K562 (cell line): ENCODE results near the gene EYA2. TPM values are rescaled to one million over a fixed set of nuclear protein-coding genes. Genes with fewer than 3 reads are reported as not detected.

Experiments
- ATAC-seq: fragments of 200-7000 bp; cut with Tn5 transposase; 3 replicates; pipeline ENCODE4 v1.9.1; 2020; ENCODE audit warnings: moderate library complexity
- BruUV-seq: library from RNA; stranded (reverse); fragments of 400-500 nt; replicated peaks from 2 replicates; lab custom pipeline; 2021; lab: Mats Ljungman, UMichigan
- CTCF ChIA-PET: fragments of 300-600 bp; formaldehyde crosslinking; extraction: SDS; loops from one replicate; lab custom pipeline; 2021; ENCODE audit warnings: low intra/inter-chr PET ratio; lab: Yijun Ruan, JAX
- POLR2A ChIA-PET: fragments of 300-600, 350-650 bp; sonication (Branson Sonifier 250); formaldehyde crosslinking; extraction: SDS; loops from one replicate; lab custom pipeline; 2021; ENCODE audit warnings: antibody characterized with exemption, inconsistent platforms; lab: Yijun Ruan, JAX
- DNase-seq, 4 experiments: peaks; one replicate each; pipeline versions ENCODE4 v3.0.0 to v3.0.0-alpha.2; 2011 to 2018; ENCODE audit warnings: low spot score in 3 of 4, mixed read lengths in 3 of 4; ENCODE audit errors: extremely low read depth in 1 of 4
- FAIRE-seq: peaks from 2 replicates; lab custom pipeline; 2011; peaks lifted over from hg19 to GRCh38; lab: Jason Lieb, UNC
- H2AFZ ChIP-seq: 2 replicates; pipeline ENCODE4 v1.6.0; 2011; ENCODE audit warnings: low read depth, low read length, control low read depth, inconsistent platforms
- H3K27ac ChIP-seq: fragments of 200-600 bp; 3 replicates; pipeline ENCODE4 v1.8.0; 2011; ENCODE audit warnings: low read depth, mild to moderate bottlenecking, control low read depth, inconsistent platforms, low read length, moderate library complexity, mixed read lengths; ENCODE audit errors: extremely low read depth
- H3K27me3 ChIP-seq, 2 experiments: fragments of 300-600 bp in 1 of 2; 2 replicates in 1 of 2; 3 replicates in 1 of 2; pipeline versions ENCODE4 v1.6.0 to v1.8.0; 2011; ENCODE audit warnings: inconsistent platforms in 2 of 2, low read length in 2 of 2, mild to moderate bottlenecking in 1 of 2, mixed read lengths in 1 of 2, moderate library complexity in 1 of 2; ENCODE audit not compliant: control insufficient read depth in 2 of 2, insufficient read depth in 2 of 2
- H3K36me3 ChIP-seq: fragments of 300-600 bp; 3 replicates; pipeline ENCODE4 v1.8.0; 2011; ENCODE audit warnings: mild to moderate bottlenecking, low read length, inconsistent platforms; ENCODE audit not compliant: control insufficient read depth, insufficient read depth
- H3K4me1 ChIP-seq, 2 experiments: fragments of 200-600 bp in 1 of 2; replicated peaks in 1 of 2; 2 replicates in 1 of 2; 3 replicates in 1 of 2; pipeline versions ENCODE4 v1.5.1 to v1.8.0; 2011; ENCODE audit warnings: inconsistent platforms in 2 of 2, low read length in 2 of 2, mild to moderate bottlenecking in 1 of 2, mixed read lengths in 1 of 2, moderate library complexity in 1 of 2; ENCODE audit not compliant: control insufficient read depth in 2 of 2, insufficient read depth in 2 of 2
- H3K4me2 ChIP-seq: 2 replicates; pipeline ENCODE4 v1.6.1; 2011; ENCODE audit warnings: low read length, control low read depth, inconsistent platforms, mixed read lengths; ENCODE audit not compliant: insufficient read depth
- H3K4me3 ChIP-seq: fragments of 200-600 bp; sonication (generic), shearing (Covaris generic); 2 replicates; pipeline ENCODE4 v1.5.1; 2016; ENCODE audit warnings: control low read depth, inconsistent platforms
- H3K79me2 ChIP-seq: fragments of 200-600 bp; 3 replicates; pipeline ENCODE4 v1.8.0; 2011; ENCODE audit warnings: low read length, inconsistent platforms; ENCODE audit not compliant: control insufficient read depth, insufficient read depth
- H3K9ac ChIP-seq, 2 experiments: 2 replicates each; pipeline versions ENCODE4 v1.6.0 to v1.6.1; 2011; ENCODE audit warnings: low read depth in 2 of 2, low read length in 2 of 2, control low read depth in 1 of 2, inconsistent platforms in 1 of 2, mild to moderate bottlenecking in 1 of 2, mixed read lengths in 1 of 2; ENCODE audit not compliant: insufficient read depth in 1 of 2
- H3K9me1 ChIP-seq: one replicate; pipeline ENCODE4 v1.6.0; 2011; ENCODE audit warnings: inconsistent platforms, mild to moderate bottlenecking, low read length, moderate library complexity; ENCODE audit not compliant: control insufficient read depth, insufficient read depth
- H3K9me3 ChIP-seq: replicated peaks from 2 replicates; pipeline ENCODE4 v1.5.1; 2011; ENCODE audit warnings: low read depth, low read length, inconsistent platforms; ENCODE audit not compliant: control insufficient read depth, insufficient read depth
- H4K20me1 ChIP-seq: replicated peaks from 2 replicates; pipeline ENCODE4 v1.6.1; 2011; ENCODE audit warnings: low read length, inconsistent platforms, mixed read lengths; ENCODE audit not compliant: control insufficient read depth, insufficient read depth
- ARNT ChIP-seq, 2 experiments: fragments of 450-650 bp; IDR thresholded peaks; 2 replicates each; pipeline ENCODE4 v1.6.1; 2016; ENCODE audit warnings: mild to moderate bottlenecking in 1 of 2
- CBFA2T3 ChIP-seq: fragments of 450-650 bp; IDR thresholded peaks from 2 replicates; pipeline ENCODE4 v1.6.1; 2017
- ELF2 ChIP-seq: fragments of 250-450 bp; sonication (Bioruptor Pico); IDR thresholded peaks from 2 replicates; pipeline ENCODE4 v1.5.0; 2021; ENCODE audit warnings: mild to moderate bottlenecking
- ETV6 ChIP-seq, 3 experiments: fragments of 150-350 bp in 1 of 3; sonication (generic) in 1 of 3; formaldehyde crosslinking in 1 of 3; IDR thresholded peaks; 2 replicates each; pipeline versions ENCODE4 v1.6.1 to v1.8.0; 2014 to 2022; ENCODE audit warnings: borderline replicate concordance in 2 of 3, low read depth in 2 of 3, antibody characterized with exemption in 1 of 3, low read length in 1 of 3, mild to moderate bottlenecking in 1 of 3, missing genetic modification reagents in 1 of 3
- FOSL1 ChIP-seq: fragments of 200-800 bp; sonication (Bioruptor generic); conservative IDR thresholded peaks from 2 replicates; pipeline ENCODE4 v1.6.1; 2016; ENCODE audit warnings: missing genetic modification characterization, missing compliant biosample characterization
- FOXP4 ChIP-seq: sonication (generic); formaldehyde crosslinking; IDR thresholded peaks from 2 replicates; pipeline ENCODE4 v1.8.0; 2022; ENCODE audit warnings: mild to moderate bottlenecking, missing genetic modification reagents, borderline replicate concordance
- GATAD2A ChIP-seq: fragments of 450-650 bp; IDR thresholded peaks from 2 replicates; pipeline ENCODE4 v1.6.1; 2017
- HNRNPK ChIP-seq: fragments of 200-400 bp; formaldehyde crosslinking; IDR thresholded peaks from one replicate; pipeline ENCODE4 v1.6.1; 2018; ENCODE audit warnings: mild to moderate bottlenecking, low read depth, low read length; ENCODE audit not compliant: poor library complexity, severe bottlenecking
- IRF2 ChIP-seq: sonication (generic); formaldehyde crosslinking; IDR thresholded peaks from 2 replicates; pipeline ENCODE4 v1.8.1; 2022; ENCODE audit warnings: mild to moderate bottlenecking, missing genetic modification reagents
- MCM5 ChIP-seq: fragments of 450-650 bp; IDR thresholded peaks from 2 replicates; pipeline ENCODE4 v1.6.1; 2016; ENCODE audit warnings: low read depth
- NR2C1 ChIP-seq, 2 experiments: fragments of 450-650 bp; IDR thresholded peaks; 2 replicates each; pipeline ENCODE4 v1.6.1; 2017; ENCODE audit warnings: mild to moderate bottlenecking in 2 of 2, antibody characterized with exemption in 1 of 2, inconsistent platforms in 1 of 2, missing compliant biosample characterization in 1 of 2, missing genetic modification characterization in 1 of 2
- SRSF9 ChIP-seq: fragments of 200-400 bp; formaldehyde crosslinking; IDR thresholded peaks from 2 replicates; pipeline ENCODE4 v1.6.1; 2017; ENCODE audit warnings: low read depth, low read length, borderline replicate concordance
- TFAM ChIP-seq: fragments of 250-450 bp; sonication (Bioruptor Pico); conservative IDR thresholded peaks from 2 replicates; pipeline ENCODE4 v1.5.0; 2021; ENCODE audit warnings: mild to moderate bottlenecking, moderate library complexity
- USF1 ChIP-seq: sonication (generic); formaldehyde crosslinking; IDR thresholded peaks from 2 replicates; pipeline ENCODE4 v1.9.0; 2022; ENCODE audit warnings: mild to moderate bottlenecking, missing genetic modification reagents
- ZC3H11A ChIP-seq: IDR thresholded peaks from 2 replicates; pipeline ENCODE4 v1.6.1; 2012; ENCODE audit warnings: low read depth, low read length, improper control_type of control experiment
- ZFX ChIP-seq: sonication (generic); formaldehyde crosslinking; IDR thresholded peaks from 2 replicates; pipeline ENCODE4 v1.8.0; 2022; ENCODE audit warnings: mild to moderate bottlenecking, missing genetic modification reagents, moderate library complexity
- ZNF146 ChIP-seq: IDR thresholded peaks from one replicate; pipeline ENCODE4 v1.6.1; 2018; ENCODE audit warnings: missing compliant biosample characterization; ENCODE audit not compliant: unreplicated experiment
- ZNF212 ChIP-seq: fragments of 450-650 bp; formaldehyde crosslinking; IDR thresholded peaks from 2 replicates; pipeline ENCODE4 v1.4.0; 2020; ENCODE audit warnings: mild to moderate bottlenecking
- ZNF75A ChIP-seq: fragments of 450-650 bp; formaldehyde crosslinking; IDR thresholded peaks from 2 replicates; pipeline ENCODE4 v1.4.0; 2020; ENCODE audit warnings: mild to moderate bottlenecking
- WGBS: fragments of 100-300 bp; shearing (Covaris generic); methylation state at CpG from one replicate; pipeline ENCODE4 v1.1.6; 2016; ENCODE audit warnings: low coverage, mixed read lengths; ENCODE audit not compliant: insufficient coverage; ENCODE audit errors: missing lambda C conversion rate; 5-methylcytosine and 5-hydroxymethylcytosine counted together
- in situ Hi-C: fragments of 300-500 bp; cut with MboI; formaldehyde crosslinking; loops from 4 replicates; pipeline ENCODE4 v1.15.0; 2018; ENCODE audit warnings: inconsistent platforms, mixed read lengths
- intact Hi-C: fragments of 100-400 bp; cut with micrococcal nuclease; formaldehyde crosslinking; loops from 2 replicates; pipeline ENCODE4 v1.14.2; 2022
- polyA plus RNA-seq, 8 experiments: library from polyadenylated mRNA; depleted of rRNA in 4 of 8; stranded (reverse) in 5 of 8; unstranded in 3 of 8; fragments of >200 nt; fragmentation: Nextera tagmentation in 2 of 8; fragmentation: Illumina TruSeq in 1 of 8; extraction: Ambion mirVana in 2 of 8; extraction: Trizol in 1 of 8; gene quantifications; 2 replicates each; pipeline versions ENCODE4 v1.2.1 to v1.2.3, GENCODE V29; 2011 to 2014; ENCODE audit warnings: inconsistent platforms in 1 of 8, missing spikeins in 1 of 8
- total RNA-seq, 7 experiments: library from RNA; depleted of rRNA in 6 of 7; stranded (reverse); fragments of >200 nt in 6 of 7; fragmentation: Illumina TruSeq in 2 of 7; extraction: Trizol in 2 of 7; gene quantifications; 2 replicates each; pipeline versions ENCODE4 v1.2.1 to v1.2.3, GENCODE V29; 2011 to 2021; ENCODE audit warnings: low replicate concordance in 1 of 7

The EYA2 gene
- total and polyA plus RNA-seq, 9 of the 15 experiments (the other 6 are each of a cell fraction or from before 2014, with no cell fraction given), result 0.03 TPM; not detected in 8

- TF ChIP-seq ZC3H11A, result no peak
- no peak for TF ChIP-seq ZNF146 (CRISPR knock-in tag)
- no peak for TF ChIP-seq ELF2 (CRISPR knock-in tag)
- no peak for TF ChIP-seq CBFA2T3
- no peak for TF ChIP-seq GATAD2A
- no peak for TF ChIP-seq ZFX (CRISPR knock-in tag)
- TF ChIP-seq FOXP4 (CRISPR knock-in tag), result no peak
- no peak for TF ChIP-seq ZNF212 (CRISPR knock-in tag)
- TF ChIP-seq SRSF9, result no peak
- no peak for TF ChIP-seq TFAM
- no peak for TF ChIP-seq IRF2 (CRISPR knock-in tag)
- TF ChIP-seq FOSL1 (tag), result no peak
- no peak for TF ChIP-seq MCM5
- no peak for TF ChIP-seq HNRNPK
- no peak for TF ChIP-seq NR2C1 (IDR thresholded peaks at IDR 0.05)
- TF ChIP-seq NR2C1 (tag; IDR thresholded peaks at IDR 0.05), result no peak
- no peak for TF ChIP-seq ARNT (IDR thresholded peaks at IDR 0.05)
- no peak for TF ChIP-seq ZNF75A (CRISPR knock-in tag)
- TF ChIP-seq ETV6 (IDR thresholded peaks at IDR 0.05; ENCODE audit: borderline replicate concordance in 1 of 2, low read depth in 2 of 2, low read length in 1 of 2), result no peak
- no peak for TF ChIP-seq ETV6 (CRISPR knock-in tag; IDR thresholded peaks at IDR 0.05; ENCODE audit: borderline replicate concordance)
- no peak for TF ChIP-seq USF1 (CRISPR knock-in tag)
- no peak overlapping the region for H3K4me3 ChIP-seq
- H3K9ac ChIP-seq, result no peak overlapping the region
- no peaks in the 10 kb centered on the region for H3K79me2 ChIP-seq
- FAIRE-seq (no peak), ATAC-seq (no peak), DNase-seq (no peak)
- 0% methylated on average over 4 of the region's 4 CpGs for WGBS
- H2AFZ ChIP-seq, result no peak overlapping the region
- no peaks in the 10 kb centered on the region for H3K36me3 ChIP-seq
- H3K9me3 ChIP-seq, result no peaks in the 10 kb centered on the region; the same call in 1 of the 2 replicates
- CTCF ChIA-PET, result no interaction called here
- in situ Hi-C loops (no loop called here), intact Hi-C loops (no loop called here)
- POLR2A ChIA-PET, result no interaction called here
- no peaks in the 10 kb centered on the region for H3K4me1 ChIP-seq
- no peak overlapping the region for H3K4me2 ChIP-seq
- H3K9me1 ChIP-seq, result no peaks in the 10 kb centered on the region
- H3K27me3 ChIP-seq, result peaks cover 22 to 42% of the 10 kb centered on the region in 2 experiments; a peak in 4 of 5 replicates
- no TSS peak for BruUV-seq
- H3K27ac ChIP-seq, result no peak overlapping the region
- H4K20me1 ChIP-seq, result no peaks in the 10 kb centered on the region; the same call in 1 of the 2 replicates
Measured at GRCh38 chr20:47115694-47116093, 221.1 kb downstream of the EYA2 start.
